GM23248 (cell line): ENCODE measurements around the gene IZUMO4.

ENCODE experiments used
- EZH2 ChIP-seq: fragments of 200-600 bp; sonication (generic); IDR thresholded peaks from 2 replicates; pipeline ENCODE4 v1.6.1; 2018; ENCODE audit warnings: antibody characterized with exemption, mild to moderate bottlenecking; ENCODE audit not compliant: insufficient read depth, poor library complexity, severe bottlenecking
- EZH2phosphoT487 ChIP-seq: fragments of 200-600 bp; sonication (generic); IDR thresholded peaks from 2 replicates; pipeline ENCODE4 v1.6.1; 2018; ENCODE audit warnings: antibody characterized with exemption, moderate library complexity, mild to moderate bottlenecking, low read depth; ENCODE audit not compliant: insufficient read depth

DNA sequence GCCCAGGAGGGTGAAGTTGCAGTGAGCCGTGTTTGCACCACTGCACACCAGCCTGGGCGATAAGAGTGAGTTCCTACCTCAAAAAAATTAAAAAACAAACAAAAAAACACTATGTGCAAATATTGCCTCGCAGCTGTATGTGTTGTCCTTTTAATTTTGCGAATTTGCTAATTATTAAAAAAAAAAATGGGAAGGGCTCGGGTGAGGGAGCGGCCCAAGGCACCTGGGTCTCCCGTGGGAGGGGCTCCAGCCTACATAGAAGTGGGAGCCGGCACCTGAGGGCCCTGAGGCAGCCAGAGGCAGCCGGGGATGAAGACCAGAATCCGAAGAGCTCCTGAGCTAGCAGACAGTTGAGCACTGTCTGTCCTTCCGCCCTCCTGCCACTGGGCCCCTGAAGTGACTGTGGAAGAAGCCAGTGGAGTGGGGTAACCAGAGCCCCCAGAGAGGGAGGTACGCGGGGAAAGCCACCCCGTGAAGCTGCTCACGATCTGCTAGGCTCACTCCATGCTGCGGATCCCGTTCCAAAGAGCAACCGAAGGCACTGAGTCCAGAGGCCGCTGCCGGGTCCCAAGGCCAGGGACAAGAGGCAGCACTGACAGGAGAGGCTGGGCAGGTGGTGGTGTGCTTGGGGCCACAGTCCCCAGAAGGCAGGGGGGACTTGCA, 6.5 kb downstream of the IZUMO4 start:
- no peak for TF ChIP-seq EZH2phosphoT487
- TF ChIP-seq EZH2: no peak
